HG03521 (cell line): ENCODE measurements around the gene ITGB2.

Experiments used
- ATAC-seq: cut with Tn5 transposase; IDR thresholded peaks from one replicate; pipeline ENCODE4 v1.9.1; 2021; ENCODE audit warnings: mild to moderate bottlenecking, moderate library complexity; ENCODE audit not compliant: unreplicated experiment

Gene ITGB2

GRCh38 chr21:44920694-44921604, at the start of gene ITGB2:
Gene ITGB2 (minus strand): TSS chr21:44920899. CDS start chr21:44910782, 10,117 bp downstream.
- ATAC-seq: no peak

DNA sequence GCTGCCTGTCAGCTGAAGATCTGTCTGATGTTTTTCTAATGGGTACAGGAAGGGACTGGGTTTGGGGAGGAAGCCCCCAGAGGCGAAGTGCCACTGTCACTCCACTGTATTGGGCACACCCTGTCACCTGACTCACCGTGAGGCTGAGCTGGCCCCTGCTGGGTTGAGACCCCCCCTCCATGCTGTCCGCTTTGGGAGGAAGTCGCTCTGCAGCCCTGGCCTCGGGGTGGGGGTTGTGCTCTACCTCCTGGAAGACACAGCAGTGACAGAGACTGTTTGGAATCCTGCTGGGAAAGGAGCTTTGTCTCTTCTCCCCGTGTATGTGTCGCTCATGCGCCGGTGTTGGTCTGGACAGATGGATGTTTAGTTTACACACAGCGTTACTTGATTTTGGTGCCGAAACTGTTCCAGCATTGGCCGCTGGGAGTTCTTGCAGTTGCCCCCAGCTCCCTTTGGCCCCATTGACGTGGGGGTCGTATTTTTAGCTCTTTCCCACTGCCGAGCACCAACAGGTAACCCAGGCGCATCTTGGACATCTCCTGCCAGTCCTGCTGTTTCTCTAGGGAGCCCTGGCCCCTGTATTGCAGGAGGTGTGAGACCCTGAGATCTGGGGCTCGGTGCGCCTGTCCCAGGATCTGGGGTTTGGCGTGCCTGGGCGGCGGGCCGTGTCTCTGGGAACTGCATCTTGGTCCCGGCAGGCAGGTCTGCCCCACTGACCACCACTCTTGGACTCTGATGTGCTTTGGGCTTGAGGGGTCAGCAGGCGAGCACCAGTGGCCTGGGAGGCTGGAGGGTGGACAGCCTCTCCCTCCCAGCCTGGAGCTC, 49.4 kb upstream of the ITGB2 start:
- ATAC-seq: no peak

DNA sequence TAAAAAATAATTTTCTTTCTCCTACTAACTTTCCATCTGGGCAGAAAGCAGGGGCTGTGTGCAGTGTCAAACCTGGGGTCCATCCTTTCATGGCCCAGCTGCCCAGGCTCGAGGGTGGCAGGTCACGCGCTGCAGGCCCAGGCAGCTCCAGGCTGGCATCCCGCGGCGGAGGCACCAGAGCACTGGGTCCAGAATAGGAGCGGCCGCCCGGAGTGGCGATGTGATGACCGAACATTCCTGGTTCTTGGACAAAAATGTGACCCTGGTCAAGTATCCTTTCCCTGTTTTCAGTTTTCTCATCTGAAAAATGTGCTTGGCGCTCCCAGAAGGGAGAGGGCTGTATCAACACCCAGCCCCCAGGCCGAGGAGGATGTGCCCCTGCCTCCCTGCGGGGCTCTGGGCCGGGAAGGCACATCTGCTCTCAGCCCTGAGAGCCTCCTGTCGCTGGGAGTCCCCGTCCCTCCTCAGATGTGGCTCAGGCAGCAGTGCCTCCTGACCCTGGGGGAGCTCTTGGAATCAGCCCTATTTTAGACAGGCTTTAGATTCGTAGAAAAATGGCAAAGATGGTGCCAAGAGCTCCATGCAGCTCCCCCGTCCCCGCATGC, 48.5 kb upstream of the ITGB2 start:
- no peak for ATAC-seq

- no peak for ATAC-seq
These were observed 46.7 kb upstream of the ITGB2 start for GRCh38 chr21:44967082-44968047.

GRCh38 chr21:44966135-44967081, 45.7 kb upstream of the ITGB2 start:
- ATAC-seq: no peak

- no peak for ATAC-seq
These were observed 44.7 kb upstream of the ITGB2 start for GRCh38 chr21:44965251-44966022.

GRCh38 chr21:44964381-44964780, 43.7 kb upstream of the ITGB2 start:
- no peak for ATAC-seq

DNA sequence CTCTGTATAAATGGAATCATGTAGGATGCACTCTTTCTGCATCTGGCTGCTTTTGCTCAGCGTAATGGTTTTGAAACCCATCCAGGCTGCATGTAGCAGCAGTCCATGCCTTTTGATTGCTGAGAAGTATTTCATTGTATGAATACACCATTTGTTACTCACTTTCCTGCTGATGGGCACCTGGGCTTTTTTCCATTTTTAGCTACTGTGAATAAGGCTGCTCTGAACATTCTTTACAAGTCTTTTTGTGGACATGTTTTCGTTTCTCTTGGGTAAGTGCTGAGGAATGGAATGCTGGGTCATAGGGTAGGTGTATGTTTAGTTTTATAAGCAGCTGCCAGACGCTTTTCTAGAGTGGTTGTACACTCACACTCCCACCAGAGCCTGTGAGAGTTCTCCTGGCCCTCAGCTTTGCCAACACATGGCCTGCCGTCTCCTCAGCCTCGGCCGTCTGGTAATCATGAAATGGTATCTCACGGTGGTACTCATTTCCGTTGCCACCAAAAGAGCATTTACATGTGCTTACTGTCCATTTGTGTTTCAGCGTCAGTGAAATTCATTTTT, 41.8 kb upstream of the ITGB2 start:
- no peak for ATAC-seq

- ATAC-seq: no peak
These were observed 39.7 kb upstream of the ITGB2 start for GRCh38 chr21:44960141-44961092.

DNA sequence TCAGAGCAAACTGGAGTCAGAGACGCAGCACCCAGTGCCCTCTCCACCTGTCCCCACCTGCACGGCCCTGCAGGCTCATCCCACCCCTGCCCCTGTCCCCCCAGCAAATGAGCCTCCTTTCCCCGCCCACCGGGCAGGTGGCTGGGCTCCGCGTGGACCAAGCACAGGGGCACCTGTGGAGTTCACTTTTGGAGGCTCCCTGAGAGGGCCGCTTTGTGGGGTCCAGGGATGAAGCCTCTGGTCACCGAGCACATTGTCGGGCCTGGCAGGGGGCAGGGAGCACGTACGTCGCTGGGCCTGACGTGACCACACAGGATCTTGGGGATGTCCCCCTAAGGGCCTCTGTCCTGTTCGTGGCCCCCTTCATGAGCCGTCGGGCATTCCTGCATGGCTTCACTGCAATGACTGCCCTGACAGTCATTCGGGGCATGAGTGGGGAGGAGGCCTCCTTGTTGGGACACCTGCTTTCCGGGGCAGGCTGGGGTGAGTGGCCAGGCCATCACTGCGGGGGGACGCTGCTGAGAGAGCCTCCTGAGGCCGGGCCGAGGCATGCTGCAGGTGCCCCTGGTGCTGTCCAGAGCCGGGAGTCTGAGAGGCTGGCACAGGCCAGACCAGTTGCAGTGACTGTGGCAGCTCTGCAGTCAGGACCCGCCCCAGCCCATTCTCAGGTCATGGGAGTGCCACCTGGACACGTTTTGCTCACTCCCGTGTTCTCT, 38.8 kb upstream of the ITGB2 start:
- no peak for ATAC-seq

- ATAC-seq: no peak
These were observed 37.9 kb upstream of the ITGB2 start for GRCh38 chr21:44958471-44959191.

GRCh38 chr21:44957901-44958451, 37.3 kb upstream of the ITGB2 start:
- no peak for ATAC-seq

DNA sequence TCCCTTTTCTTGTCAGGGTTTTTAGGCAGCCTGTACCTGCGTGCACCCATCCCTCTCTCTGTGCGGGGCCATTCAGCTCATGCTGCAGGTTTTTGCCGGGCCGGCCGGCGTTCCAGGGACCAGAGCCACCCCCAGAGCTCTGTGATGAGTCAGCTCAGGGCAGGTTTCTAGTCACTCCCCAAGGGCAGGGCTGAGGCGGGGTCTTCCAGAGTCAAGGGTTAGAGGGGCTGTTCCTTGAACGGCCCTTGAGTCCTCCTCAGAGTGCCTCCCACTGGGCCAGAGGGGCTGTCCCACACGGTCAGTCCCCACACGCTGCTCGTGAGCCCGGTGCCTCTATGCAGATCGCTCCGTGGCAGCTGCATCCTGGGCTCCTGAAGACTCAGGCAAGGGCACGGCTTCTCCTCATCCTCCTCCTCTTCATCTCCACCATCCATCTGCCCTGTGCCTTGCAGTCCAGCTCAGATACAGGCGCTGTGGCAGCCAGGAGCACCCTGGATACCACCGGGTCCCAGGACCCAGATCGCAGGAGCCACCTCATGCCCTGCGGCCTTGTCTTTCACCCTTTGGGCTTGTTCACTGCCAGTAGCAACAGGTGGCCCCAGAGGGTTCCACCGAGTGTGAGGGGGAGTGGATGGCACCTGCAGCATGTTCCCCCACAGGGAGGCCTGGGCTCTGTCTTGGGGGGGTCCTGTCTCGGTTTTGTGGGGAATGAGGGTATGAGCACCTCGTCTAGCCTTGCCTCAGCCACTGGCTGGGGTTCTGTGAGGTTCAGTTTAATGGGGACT, 36.5 kb upstream of the ITGB2 start:
- ATAC-seq: no peak

GRCh38 chr21:44956356-44957046, 35.8 kb upstream of the ITGB2 start:
- no peak for ATAC-seq
